Loucy (cell line): ENCODE measurements around the gene CD109.

Experiments
- H2AFZ ChIP-seq: fragments of 200-600 bp; sonication (generic); 2 replicates; pipeline ENCODE4 v1.6.0; 2016; ENCODE audit warnings: antibody characterized with exemption, mild to moderate bottlenecking, low read length, moderate library complexity
- H3F3A ChIP-seq: fragments of 200-600 bp; 2 replicates; pipeline ENCODE4 v1.6.0; 2016; ENCODE audit warnings: antibody characterized with exemption, low read depth, mild to moderate bottlenecking
- H3K27me3 ChIP-seq: fragments of 200-600 bp; sonication (generic); 2 replicates; pipeline ENCODE4 v1.6.1; 2014; ENCODE audit warnings: low read length, mild to moderate bottlenecking; ENCODE audit not compliant: insufficient read depth, poor library complexity, severe bottlenecking
- H3K36me3 ChIP-seq: fragments of 200-600 bp; sonication (generic); 2 replicates; pipeline ENCODE4 v1.6.1; 2016; ENCODE audit warnings: low read length; ENCODE audit not compliant: insufficient read depth
- H3K4me1 ChIP-seq: fragments of 200-600 bp; sonication (generic); 2 replicates; pipeline ENCODE4 v1.5.1; 2014; ENCODE audit warnings: low read length, mild to moderate bottlenecking; ENCODE audit not compliant: insufficient read depth, poor library complexity, severe bottlenecking
- H3K4me2 ChIP-seq: fragments of 200-600 bp; sonication (generic); 2 replicates; pipeline ENCODE4 v1.6.0; 2014; ENCODE audit warnings: antibody characterized with exemption, low read length, low read depth, mild to moderate bottlenecking; ENCODE audit not compliant: poor library complexity, severe bottlenecking
- H3K4me3 ChIP-seq: fragments of 200-600 bp; sonication (generic); 2 replicates; pipeline ENCODE4 v1.5.1; 2014; ENCODE audit warnings: low read length, mild to moderate bottlenecking, mixed read lengths; ENCODE audit not compliant: poor library complexity, severe bottlenecking
- H3K79me2 ChIP-seq: fragments of 200-600 bp; sonication (generic); 2 replicates; pipeline ENCODE4 v1.6.1; 2014; ENCODE audit warnings: low read length; ENCODE audit not compliant: insufficient read depth
- H3K9ac ChIP-seq: fragments of 200-600 bp; sonication (generic); 2 replicates; pipeline ENCODE4 v1.6.0; 2014; ENCODE audit warnings: mild to moderate bottlenecking, low read depth, low read length, moderate library complexity; ENCODE audit not compliant: poor library complexity, severe bottlenecking
- H3K9me2 ChIP-seq: fragments of 200-600 bp; sonication (generic); replicated peaks from 2 replicates; pipeline ENCODE4 v1.6.1; 2016; ENCODE audit warnings: low read depth, low read length, mixed read lengths
- H3K9me3 ChIP-seq: fragments of 200-600 bp; sonication (generic); 2 replicates; pipeline ENCODE4 v1.6.1; 2014; ENCODE audit warnings: mild to moderate bottlenecking, antibody characterized with exemption, low read length, low read depth; ENCODE audit not compliant: insufficient read depth
- H4K20me1 ChIP-seq: fragments of 200-600 bp; sonication (generic); 2 replicates; pipeline ENCODE4 v1.6.0; 2014; ENCODE audit warnings: antibody characterized with exemption, low read length, mild to moderate bottlenecking; ENCODE audit not compliant: insufficient read depth, poor library complexity, severe bottlenecking
- EZH2phosphoT487 ChIP-seq: fragments of 200-600 bp; IDR thresholded peaks from 2 replicates; pipeline ENCODE4 v1.6.1; 2018; ENCODE audit warnings: antibody characterized with exemption, mild to moderate bottlenecking, moderate library complexity, borderline replicate concordance
- TF ChIP-seq, protein P1 (sequence below): fragments of 200-600 bp; sonication (generic); conservative IDR thresholded peaks from 2 replicates; pipeline ENCODE4 v1.5.1; 2014; ENCODE audit warnings: mild to moderate bottlenecking, antibody characterized with exemption, low read length

CD109 gene

DNA sequence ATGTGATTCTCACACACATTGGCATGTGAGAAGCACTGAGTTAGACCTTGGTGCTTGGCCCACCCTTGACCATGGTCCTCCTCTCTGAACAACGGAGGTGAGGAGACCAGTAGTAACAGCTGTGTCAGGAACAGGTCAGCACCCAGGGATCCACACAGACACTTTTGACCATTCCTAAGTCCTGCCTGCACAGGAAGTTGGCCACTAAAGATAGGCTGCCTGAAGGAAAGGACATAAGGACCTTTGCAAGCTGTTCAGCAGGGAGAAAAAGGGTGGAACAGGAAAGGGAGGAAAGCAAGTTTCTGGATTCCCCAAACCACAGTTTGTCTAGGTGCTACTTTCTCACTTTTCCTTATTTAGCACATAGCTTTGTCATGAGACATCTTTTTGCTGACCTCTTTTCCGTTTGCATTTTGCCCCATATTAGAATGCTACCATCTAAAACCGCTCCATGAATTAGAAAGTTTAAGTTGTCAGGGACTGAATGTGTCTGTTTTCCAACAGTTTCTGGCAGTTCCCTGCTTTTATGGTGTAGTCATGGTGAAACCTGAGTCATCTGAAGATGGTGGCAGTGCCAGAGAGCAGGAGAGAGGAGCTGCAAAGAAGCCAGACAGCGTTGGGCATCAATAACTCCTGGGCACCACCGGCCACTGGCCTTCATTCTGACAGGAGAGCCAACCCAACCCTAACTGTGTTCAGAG lies 1.1 kb upstream of the CD109 start:
- Histone ChIP-seq H3K4me2 (peak overlapping the region; percentile 86), H3K79me2 (peaks cover 24% of the 10 kb centered on the region; the same call in 1 of the 2 replicates), H2AFZ (peak overlapping the region; percentile 86; the same call in 1 of the 2 replicates), H3K9me2 (no peaks in the 10 kb centered on the region), H4K20me1 (no peaks in the 10 kb centered on the region), H3K36me3 (no peaks in the 10 kb centered on the region), H3K27me3 (no peaks in the 10 kb centered on the region), H3K4me3 (peak overlapping the region; percentile 78), H3F3A (no peaks in the 10 kb centered on the region), H3K9me3 (no peaks in the 10 kb centered on the region), H3K9ac (peak overlapping the region; percentile 81), H3K4me1 (peaks cover 43% of the 10 kb centered on the region)
- TF ChIP-seq, protein P1, sequence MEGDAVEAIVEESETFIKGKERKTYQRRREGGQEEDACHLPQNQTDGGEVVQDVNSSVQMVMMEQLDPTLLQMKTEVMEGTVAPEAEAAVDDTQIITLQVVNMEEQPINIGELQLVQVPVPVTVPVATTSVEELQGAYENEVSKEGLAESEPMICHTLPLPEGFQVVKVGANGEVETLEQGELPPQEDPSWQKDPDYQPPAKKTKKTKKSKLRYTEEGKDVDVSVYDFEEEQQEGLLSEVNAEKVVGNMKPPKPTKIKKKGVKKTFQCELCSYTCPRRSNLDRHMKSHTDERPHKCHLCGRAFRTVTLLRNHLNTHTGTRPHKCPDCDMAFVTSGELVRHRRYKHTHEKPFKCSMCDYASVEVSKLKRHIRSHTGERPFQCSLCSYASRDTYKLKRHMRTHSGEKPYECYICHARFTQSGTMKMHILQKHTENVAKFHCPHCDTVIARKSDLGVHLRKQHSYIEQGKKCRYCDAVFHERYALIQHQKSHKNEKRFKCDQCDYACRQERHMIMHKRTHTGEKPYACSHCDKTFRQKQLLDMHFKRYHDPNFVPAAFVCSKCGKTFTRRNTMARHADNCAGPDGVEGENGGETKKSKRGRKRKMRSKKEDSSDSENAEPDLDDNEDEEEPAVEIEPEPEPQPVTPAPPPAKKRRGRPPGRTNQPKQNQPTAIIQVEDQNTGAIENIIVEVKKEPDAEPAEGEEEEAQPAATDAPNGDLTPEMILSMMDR, result no peak
- no peak for TF ChIP-seq EZH2phosphoT487

DNA sequence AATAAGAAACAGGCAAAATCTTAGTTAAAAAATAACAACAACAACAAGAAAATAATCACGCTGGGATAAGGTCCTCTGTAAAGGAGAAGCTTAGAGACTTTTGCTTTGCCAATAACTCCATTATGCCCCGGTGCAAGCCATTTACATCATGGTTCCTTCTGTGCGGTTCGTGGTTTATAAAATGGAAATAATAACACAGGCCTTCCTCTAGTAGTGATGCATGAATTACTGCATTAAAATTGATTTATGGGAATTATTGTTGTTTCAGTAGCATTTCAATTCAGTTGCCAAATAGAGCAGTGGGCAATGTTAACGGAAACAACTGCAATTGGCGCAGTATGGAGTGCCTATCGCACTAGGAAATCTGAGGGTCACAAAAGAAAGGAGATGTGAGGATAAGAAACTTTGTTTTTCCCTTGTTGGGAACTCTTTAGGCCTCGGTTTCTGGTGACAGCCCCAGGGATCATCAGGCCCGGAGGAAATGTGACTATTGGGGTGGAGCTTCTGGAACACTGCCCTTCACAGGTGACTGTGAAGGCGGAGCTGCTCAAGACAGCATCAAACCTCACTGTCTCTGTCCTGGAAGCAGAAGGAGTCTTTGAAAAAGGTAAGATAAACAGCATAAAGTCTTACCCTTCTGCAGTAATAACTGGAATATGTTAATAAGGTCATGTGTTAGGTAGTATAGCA lies 1.1 kb downstream of the CD109 start:
- no peaks in the 10 kb centered on the region for H3K27me3 ChIP-seq
- H3K36me3 ChIP-seq, result no peaks in the 10 kb centered on the region
- H3K4me1 ChIP-seq, result peaks cover 61% of the 10 kb centered on the region
- H3K4me3 ChIP-seq, result peak overlapping the region; percentile 78
- TF ChIP-seq, protein P1, result no peak
- peak overlapping the region; percentile 34; the same call in 1 of the 2 replicates for H2AFZ ChIP-seq
- H3K9ac ChIP-seq, result peak overlapping the region; percentile 81
- H3K4me2 ChIP-seq, result peak overlapping the region; percentile 86
- no peaks in the 10 kb centered on the region for H3K9me2 ChIP-seq
- H4K20me1 ChIP-seq, result no peaks in the 10 kb centered on the region
- H3K9me3 ChIP-seq, result no peaks in the 10 kb centered on the region
- H3K79me2 ChIP-seq, result peaks cover 38% of the 10 kb centered on the region; the same call in 1 of the 2 replicates
- H3F3A ChIP-seq, result no peaks in the 10 kb centered on the region

DNA sequence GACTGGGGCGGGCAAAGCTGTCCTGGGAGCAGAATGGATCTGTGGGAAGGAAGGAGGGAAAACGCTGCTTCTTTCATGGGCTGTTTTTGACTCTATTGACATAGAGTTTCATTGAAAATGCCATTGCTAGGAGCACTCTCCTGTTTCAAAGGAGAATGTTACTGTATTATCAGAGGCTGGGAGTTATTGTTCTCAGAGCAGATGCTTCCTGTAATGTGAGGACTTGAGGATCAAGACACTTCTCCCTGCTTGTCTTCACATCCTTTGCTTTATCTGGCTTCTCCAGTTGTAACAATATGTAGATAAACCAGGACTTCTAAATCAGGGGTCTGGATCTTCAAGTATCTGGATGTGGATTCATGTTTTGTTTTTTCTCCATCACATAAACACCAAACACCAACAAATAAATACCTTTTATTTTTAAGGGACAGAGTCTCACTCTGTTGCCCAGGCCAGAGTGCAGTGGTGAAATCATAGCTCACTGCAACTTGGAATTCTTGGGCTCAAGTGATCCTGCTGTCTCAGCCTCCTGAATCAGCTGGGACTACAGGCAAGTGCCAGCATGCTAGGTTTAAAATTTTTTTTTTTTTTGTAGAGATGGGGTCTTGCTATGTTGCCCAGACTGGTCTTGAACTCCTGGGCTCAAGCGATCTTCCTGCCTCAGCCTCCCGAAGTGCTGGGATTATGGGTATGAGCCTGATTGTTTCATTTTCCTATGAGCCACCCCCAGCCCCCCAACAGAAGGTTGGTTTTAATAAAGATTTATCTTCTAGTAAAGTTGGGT lies 3.9 kb downstream of the CD109 start:
- no peaks in the 10 kb centered on the region for H3F3A ChIP-seq
- H3K4me3 ChIP-seq, result peak overlapping the region; percentile 78
- H2AFZ ChIP-seq, result no peak overlapping the region
- no peaks in the 10 kb centered on the region for H4K20me1 ChIP-seq
- TF ChIP-seq, protein P1, result no peak
- no peak for TF ChIP-seq EZH2phosphoT487
- H3K36me3 ChIP-seq, result peaks cover 14% of the 10 kb centered on the region; the same call in 1 of the 2 replicates
- H3K9ac ChIP-seq, result peak overlapping the region; percentile 58
- no peaks in the 10 kb centered on the region for H3K9me3 ChIP-seq
- H3K9me2 ChIP-seq, result no peaks in the 10 kb centered on the region
- peak overlapping the region; percentile 86 for H3K4me2 ChIP-seq
- H3K79me2 ChIP-seq, result peaks cover 40% of the 10 kb centered on the region; the same call in 1 of the 2 replicates
- peaks cover 64% of the 10 kb centered on the region for H3K4me1 ChIP-seq
- no peaks in the 10 kb centered on the region for H3K27me3 ChIP-seq
